ENCODE data around the gene THADA.
"Not testable (repeated sequence)": the region's sequence is repeated elsewhere in the genome, so short reads cannot be mapped to it uniquely, and the experiment has no call there.

THADA gene

DNA sequence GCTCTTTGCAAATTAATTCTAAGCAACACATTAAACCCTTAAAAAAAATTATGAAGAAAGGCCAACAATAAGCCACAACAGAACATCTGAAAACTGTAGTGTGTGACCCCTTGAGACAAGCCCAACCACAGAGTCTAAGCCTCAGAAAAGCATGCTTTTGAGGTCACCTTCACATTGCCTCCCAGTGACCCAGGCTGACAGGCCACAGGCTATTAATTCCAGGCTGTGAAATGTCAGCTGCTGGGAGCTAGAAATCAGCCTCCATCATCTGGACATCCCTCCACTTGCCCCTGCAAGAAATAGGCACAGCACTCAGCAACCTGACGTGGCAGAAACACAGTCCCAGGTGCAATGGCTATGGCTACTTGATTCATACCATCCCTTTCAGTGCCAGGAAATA, 190.0 kb downstream of the THADA start:
- no peak for DNase-seq

DNA sequence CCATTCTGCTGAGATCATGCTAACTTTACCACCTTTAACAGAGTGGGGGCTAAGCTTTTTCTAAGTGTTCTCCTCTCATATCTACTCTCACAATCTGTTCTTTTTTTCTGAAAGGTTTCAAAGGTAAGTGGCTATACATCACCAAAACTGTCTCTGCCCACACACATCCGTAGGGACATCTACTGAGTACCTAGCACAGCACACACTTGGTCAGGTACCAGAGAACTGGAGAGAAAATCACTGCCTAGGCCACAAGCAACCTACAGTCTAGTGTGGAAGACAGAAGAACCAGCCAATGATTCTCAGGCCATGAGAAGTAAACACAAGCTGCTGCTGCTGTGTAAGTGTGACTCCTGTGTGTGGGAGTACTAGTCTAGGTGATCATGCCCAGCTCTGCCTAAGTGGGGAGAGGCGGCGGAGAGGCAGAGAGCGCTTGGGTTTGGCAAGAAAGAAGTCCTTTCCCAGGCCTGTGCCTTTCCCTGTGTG, 193.3 kb downstream of the THADA start:
- DNase-seq = no peak

DNA sequence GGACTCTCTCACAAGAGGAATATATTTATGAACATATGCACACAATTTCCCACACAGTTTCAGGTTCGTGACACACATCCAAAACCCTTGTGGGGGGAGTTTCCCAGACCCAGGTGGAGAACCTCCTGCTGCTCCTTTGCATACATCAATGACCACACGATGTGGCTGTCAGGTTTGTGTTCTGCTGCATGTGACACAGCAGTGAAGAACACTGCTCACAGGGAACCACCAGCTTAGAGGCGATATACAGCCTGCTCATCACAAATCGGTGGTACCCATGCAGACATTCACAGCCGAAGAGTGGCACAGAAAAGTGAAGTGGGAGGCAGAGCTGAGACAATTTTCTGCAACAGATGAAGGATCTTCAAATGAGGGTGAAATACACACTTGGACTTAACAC, 193.8 kb downstream of the THADA start:
- DNase-seq = peak; percentile 50

DNA sequence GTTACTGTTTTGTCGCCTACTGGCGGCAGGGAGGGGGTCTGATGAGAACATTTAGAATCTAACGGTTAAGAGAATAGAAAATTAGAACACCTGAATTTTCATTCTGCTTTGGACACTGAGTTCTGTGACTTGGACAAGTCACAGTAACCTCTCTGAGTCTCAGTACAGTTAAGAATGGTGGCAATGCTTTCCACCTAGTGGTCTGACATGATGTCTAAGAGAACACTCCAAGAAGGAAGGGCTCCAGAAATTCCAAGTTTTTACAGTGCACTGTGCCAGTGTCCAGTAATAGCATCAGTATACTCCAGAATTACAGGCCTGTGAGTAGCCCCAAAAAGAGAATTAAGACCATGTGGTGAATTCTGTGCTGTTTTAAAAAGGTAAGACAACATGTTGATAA, 195.3 kb downstream of the THADA start:
- DNase-seq = no peak

DNA sequence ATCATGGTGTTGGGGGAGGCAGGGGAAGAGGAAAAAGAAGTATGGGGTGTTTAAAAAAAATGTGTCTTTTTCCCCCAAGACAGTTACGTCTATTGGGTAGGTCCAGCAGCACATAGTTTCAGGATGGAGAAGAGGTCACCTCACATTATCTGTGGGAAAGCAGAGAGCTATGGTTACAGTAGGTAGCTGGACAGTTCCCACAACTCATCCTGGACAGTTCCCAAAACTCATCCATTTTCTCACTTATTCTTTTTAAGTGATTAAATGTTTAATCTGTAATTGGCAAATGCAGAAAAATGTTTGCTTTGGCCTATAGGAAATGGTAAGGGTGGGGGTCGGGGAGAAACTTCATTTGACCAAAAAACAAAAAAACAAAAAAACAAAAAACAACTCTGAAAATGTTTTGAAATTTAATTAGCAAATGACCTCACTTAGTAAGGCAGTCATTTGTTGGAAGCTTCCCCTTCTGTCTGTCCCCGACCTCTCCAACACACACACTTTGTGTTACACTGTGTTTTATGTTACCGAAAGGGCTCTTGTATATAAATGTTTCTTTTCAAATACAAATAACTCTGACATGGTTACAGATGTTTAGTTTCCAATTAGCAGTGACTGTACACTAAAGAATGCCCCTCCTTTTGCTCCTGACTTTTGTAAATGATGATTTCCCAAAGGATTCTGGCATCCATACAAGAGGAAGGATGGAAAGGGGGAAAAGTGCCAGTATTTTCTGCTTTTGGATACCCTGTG, 196.1 kb downstream of the THADA start:
- DNase-seq = no peak

DNA sequence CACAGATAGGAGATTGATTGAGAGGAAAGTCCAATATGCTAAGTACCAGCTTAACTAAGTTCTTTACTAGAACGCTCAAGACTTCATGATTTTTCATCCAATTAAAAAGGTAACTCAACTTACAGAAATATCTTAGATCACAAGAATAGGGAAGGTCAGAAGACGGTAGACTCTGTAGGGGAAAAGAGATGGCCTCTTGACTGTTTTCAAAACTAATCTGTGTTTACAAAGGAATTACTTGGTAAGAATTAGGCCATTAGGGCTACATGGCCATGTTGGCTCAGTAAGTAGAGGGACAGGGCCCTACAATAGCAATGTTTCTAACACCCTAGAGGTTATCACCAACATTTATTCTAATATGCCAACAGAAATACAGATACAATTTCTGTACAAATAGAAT, 196.7 kb downstream of the THADA start:
- no peak for DNase-seq

DNA sequence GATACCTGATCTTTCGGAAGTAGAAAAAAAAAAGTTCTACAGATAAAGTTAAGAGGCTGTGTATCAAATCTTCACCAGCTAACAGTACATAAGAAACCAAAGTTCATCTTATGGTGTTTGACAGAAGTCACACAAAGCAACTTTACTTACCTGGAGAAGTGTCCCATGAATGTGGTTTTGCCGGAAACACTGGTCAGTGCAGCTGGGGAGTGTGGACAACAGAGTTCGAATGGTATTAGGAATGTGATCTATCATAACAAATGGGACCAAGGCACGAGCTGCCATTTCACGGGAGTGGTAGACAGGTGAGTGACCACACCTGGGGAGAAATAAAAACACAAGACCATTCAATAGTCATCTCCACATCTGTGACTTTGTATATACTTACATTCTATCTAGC, 198.0 kb downstream of the THADA start:
- DNase-seq = no peak

DNA sequence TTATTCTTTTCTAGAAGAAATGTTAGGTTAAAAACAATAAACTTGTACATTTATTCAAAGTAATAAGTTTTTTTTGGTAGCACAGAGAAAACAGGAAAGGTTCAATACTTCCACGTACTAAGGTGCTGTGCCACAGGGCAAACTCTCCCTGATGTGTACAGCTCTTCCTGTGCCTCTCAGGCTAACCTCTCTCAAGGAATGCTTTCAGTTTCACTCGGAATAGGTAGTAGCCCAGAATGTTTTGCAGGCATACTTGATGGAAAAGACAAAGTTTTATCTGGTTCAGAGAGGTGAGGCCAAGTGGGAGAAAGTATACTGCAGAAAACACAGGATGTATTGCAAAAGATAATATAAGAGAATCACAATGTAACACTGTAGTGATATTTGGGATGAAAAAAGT, 198.4 kb downstream of the THADA start:
- DNase-seq = no peak

DNA sequence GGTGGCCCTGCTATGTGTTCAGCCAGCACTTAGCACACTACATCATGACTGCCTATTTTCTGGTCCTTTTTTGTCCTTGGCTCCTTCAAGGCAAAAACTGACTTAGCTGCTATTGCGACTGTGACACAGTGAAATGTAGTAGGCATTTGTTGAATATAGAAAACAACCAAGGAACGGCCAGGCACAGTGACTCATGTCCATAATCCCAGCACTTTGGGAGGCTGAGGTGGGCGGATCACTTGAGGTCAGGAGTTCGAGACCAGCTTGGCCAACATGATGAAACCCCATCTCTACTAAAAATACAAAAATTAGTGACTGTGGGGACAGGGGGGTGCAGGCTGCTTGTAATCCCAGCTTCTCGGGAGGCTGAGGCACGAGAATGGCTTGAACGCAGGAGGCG, 199.5 kb downstream of the THADA start:
- not testable (repeated sequence) for DNase-seq

DNA sequence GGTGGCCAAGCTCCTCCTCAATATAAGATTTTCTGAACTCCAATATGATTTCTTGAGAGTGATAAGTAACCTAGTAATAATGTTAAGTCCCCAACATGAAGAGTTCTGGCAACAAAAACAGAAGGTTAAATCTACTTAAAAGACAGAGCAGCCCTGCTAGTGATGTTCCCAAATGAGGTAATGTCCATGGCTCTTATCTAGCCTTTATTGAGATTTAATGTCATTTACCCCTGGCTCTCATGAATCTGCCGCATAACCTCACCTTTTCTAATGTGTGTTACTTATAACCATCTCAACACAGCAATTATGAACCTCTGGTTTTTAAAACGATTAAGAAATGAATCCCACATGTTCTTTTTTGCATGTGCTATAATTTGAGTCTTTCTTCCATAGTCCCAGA, 201.9 kb downstream of the THADA start:
- no peak for DNase-seq

DNA sequence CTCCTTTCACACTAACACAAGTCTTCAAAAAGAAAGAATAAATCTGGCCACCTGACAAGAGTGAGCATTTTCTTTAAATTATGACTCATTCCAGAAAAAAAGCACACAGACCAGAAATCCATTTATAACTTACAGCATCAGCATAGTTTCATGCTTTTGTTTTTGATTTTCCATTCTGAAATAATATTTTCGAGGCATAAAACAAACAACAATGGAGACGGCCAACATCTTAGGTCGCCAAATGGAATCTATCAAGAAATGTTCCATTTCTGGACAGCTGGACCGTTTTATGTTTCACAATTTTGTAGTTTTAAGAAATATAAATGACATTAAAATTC, 204.0 kb downstream of the THADA start:
- no peak for DNase-seq

DNA sequence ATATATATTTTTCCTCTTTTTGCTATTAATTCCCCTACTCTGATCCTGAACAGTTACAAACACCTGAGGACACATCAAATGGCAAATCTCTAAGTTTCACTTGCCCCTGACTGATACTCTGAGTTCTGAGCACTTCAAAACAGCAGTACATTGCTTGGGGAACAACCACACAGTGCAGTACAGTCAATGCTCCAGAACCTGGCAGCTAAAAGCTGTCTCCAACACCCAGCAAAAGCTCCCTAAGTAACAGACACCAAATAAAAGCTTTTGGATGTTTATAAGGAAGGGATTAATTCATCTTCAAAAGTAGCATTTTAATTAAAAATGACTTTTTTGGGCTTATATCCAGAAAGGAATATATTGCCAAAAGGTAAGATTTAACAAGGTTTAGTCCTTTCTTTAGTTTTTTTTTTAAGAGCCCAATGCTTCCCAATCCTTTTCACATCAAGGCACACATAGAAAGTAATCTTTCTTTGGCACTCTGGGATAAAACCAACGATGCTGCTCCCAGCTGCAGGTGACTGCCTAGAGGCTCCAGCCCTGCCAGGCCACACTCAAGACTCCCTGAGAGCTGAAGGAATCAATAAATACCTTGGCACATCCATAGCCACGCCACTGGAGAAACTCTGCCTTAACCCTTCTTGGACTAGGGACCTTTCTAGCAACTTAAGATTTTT, 204.5 kb downstream of the THADA start:
- no peak for DNase-seq

DNA sequence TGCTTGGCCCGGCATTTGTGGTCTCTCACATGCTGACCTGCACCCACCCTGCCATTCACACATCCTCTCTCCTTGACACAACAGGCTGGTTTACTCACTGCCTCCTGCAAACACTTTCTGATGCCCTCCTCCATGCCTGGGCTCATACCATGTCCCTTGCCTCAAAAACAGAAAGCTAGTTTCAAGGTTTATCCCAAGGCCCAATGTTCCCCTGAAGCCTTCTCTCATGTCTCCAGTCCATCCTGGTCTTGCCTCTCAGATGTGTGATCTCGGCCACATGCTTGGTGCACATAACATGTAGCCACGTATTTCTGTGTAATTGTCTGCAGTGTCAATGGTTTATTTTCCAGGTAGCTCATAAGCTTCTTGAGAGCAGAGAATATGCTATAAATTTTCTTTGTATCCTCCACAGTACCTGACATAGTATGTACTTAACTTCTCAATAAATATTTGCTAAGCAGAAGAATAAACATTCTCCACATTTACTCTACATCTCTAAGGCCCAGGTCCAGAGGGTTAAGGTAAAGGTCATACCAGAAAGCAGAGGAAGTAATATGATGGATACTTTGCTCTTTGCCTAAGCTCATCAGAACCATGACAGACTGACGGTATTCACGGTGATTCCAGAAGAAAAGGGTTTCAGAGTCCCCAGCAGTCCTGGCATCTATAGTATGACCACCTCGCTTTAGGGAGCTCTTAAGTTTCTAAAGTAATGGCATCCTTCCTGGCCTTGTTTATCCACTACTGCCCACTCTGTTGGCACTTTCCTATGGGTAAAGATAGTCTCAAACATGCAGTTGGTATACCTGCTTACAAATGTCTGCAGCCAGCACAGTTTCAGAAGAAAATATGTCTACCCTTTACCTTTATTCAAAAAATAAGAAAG, 206.0 kb downstream of the THADA start:
- no peak for DNase-seq

DNA sequence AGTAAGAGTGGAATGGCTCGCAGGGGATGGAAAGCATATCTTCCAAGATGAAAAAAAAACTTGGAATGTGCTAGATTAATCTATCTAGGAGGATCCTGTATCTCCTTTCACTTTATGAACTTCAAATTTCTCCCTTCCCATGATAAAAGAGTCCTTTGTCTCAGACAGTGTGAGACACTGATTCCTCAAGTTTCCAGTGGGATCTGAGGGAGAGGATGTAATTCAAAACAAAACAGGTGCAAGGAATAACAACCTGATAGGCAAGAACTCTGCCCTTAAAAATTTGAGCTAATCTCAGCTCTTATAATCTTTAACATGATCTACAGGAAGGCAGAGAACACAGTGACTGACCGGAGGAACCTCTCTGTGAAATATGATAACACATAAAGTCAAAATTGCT, 207.5 kb downstream of the THADA start:
- DNase-seq = no peak

DNA sequence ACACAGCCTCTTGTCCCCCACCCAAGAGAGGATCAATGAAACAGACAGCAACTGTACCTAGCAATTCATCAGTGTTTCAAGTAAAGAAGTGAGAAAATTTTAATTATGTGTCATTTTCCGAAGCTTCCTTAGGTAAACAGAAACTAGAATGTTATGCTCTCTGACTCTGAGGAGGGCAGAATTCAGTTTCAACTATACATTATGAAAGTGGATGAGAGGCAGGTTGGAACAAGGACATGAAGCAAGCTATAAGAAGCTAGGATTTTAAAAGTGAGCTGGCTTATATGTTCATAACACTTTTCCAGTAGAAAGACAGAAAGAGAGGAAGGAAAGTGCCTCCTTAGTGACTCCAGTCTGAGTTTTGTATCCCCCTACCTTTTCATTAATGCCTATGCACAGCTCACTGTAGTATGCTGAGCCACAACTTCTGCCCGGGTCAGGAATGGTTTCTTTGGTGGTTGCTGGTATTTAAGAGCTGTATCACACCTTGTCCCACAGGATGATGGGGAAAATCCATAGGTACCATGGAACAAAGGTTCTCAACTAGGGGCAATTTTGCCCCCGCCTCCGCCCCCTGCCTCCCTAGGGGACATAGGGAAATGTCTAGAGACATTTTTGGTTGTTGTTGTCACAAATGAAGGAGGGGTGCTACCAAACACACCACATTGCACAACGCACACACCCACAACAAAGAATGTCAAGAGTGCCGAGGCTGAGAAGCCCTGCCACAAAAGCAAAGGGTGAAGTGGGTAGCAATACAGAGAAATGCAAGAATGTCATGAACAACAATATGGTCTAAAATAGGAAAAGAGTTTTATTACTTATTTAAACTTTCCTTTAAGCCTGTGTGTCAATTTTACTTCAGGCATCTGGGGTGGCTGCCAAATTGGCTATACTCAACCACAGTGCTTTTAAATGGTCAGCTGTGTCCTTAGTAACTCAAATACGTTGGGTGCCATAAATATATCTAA, 208.5 kb downstream of the THADA start:
- no peak for DNase-seq

DNA sequence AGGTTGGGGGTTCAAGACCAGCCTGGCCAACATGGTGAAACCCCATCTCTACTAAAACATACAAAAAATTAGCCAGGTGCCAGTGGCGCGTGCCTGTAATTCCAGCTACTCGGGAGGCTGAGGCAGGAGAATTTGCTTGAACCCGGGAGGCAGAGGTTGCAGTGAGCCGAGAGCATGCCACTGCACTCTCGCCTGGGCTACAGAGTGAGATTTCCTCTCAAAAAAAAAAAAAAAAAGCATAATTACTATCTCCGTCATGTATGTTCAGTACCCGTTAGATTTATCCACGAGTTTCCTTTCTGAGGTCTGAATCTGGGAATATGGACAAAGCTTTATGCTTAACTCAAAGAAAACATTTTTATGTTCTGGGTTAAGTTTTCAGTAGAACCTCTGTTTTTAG, 209.2 kb downstream of the THADA start:
- not testable (repeated sequence) for DNase-seq

DNA sequence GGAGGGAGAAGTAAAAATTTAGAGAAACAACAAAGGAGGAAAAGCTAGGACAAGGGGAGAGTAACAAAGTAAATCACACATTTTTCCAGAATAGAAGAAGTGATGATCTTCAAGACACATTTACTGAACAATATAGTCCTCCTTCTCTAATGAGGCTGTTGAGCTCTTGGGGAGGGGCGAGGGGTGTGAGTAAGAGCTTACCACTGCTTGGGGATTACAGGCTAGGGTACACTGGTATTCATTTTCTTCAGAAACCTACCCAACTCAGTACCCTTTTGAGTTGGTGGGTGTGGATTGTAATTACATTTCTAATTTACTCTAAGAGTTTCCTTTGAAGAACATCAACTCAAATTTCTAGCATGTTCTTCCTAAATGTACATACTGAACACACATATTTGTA, 211.7 kb downstream of the THADA start:
- no peak for DNase-seq

DNA sequence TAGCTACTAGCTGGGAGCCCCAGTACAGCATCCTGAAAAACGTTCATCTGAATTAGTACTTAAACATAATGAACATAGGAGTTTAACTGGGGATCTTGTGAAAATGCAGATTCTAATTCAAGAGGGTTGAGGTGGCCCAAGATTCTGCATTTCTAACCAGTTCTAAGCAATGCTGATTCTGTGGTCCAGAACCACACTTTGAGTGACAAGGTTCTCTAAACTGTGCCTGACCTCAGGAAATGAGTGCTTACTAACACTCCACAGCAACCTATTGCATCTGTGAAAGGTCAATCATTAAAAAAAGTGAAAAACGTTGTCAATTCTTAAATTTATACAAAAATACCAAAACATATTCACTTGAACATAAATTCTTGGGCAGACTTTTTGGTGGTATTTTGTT, 212.3 kb downstream of the THADA start:
- no peak for DNase-seq

DNA sequence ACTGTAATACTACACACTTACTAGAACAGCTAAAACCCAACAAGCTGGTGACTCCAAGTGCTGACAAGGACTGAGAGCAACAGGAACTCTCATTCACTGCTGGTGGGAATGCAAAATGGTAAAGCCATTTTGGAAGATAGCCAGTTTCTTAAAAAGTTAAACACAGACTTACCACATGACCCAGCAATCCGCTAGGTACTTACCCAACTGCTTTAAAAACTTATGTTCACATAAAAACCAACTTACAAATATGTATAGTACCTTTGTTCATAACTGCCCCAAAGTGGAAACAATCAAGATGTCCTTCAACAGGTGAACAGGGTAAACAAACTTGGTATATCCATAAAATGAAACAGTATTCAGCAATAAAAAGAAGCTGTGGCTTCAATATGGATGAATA, 216.3 kb downstream of the THADA start:
- DNase-seq = no peak

DNA sequence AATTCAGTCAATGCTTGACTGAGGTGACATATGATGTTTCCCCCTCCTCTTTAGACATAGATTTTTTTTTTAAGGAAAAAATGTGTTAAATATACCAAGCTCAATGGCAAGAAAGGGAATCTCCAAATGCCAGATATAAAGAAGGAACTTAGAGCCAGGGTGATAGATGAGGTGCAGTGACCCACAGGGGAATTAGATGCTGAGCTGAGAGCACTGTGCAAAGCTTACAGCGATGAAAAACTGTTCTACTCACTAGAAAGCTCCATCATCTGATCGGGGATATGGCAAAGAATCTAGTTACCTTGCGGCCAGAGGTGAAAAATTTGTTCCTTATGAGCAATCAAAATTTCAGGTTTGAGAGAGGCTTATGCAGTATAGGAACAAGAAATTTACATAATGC, 218.5 kb downstream of the THADA start:
- no peak for DNase-seq

DNA sequence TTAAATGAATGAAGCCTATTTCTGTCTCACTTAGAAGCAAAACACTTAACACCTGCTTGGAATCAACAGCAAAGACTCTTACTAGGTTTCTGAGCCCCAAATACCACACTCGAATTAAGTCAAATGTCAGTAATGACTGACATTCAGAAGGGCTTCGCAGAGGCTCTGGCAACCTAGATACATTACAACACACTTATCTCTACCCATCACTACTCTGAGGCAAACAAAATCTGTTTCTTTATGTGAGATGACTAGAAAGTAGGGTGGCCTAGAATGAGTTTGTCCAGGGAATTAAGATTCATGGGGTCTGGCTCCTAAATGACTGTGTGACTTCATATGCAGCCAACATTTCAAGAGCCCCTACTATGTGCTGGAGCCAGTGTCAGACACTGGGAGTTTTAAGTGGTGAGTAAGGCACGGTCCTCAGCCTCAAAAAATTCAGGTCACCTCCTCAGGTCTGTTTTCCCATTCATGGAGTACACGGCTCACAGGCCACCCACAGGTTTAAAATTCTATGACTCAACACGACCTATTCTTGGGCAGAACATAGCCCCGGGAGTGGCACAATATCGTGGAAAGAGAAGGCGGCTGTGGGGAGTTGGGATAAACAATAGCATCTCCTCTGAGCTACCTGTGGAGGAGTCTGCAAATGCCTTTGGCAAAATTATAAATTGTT, 219.2 kb downstream of the THADA start:
- no peak for DNase-seq

Measured in activated naive CD4-positive, alpha-beta T cell treated with Interleukin-2 at 50 U/mL for 16 hours (primary cell).